K562 (cell line): ENCODE results near the gene MAPK4. TPM values are rescaled to one million over a fixed set of nuclear protein-coding genes. Genes with fewer than 3 reads are reported as not detected.

ENCODE experiments used
- ATAC-seq: fragments of 200-7000 bp; cut with Tn5 transposase; 3 replicates; pipeline ENCODE4 v1.9.1; 2020; ENCODE audit warnings: moderate library complexity
- BruUV-seq: library from RNA; stranded (reverse); fragments of 400-500 nt; replicated peaks from 2 replicates; lab custom pipeline; 2021; lab: Mats Ljungman, UMichigan
- CTCF ChIA-PET: fragments of 300-600 bp; formaldehyde crosslinking; extraction: SDS; loops from one replicate; lab custom pipeline; 2021; ENCODE audit warnings: low intra/inter-chr PET ratio; lab: Yijun Ruan, JAX
- POLR2A ChIA-PET: fragments of 300-600, 350-650 bp; sonication (Branson Sonifier 250); formaldehyde crosslinking; extraction: SDS; loops from one replicate; lab custom pipeline; 2021; ENCODE audit warnings: antibody characterized with exemption, inconsistent platforms; lab: Yijun Ruan, JAX
- DNase-seq, 4 experiments: peaks; one replicate each; pipeline versions ENCODE4 v3.0.0 to v3.0.0-alpha.2; 2011 to 2018; ENCODE audit warnings: low spot score in 3 of 4, mixed read lengths in 3 of 4; ENCODE audit errors: extremely low read depth in 1 of 4
- FAIRE-seq: peaks from 2 replicates; lab custom pipeline; 2011; peaks lifted over from hg19 to GRCh38; lab: Jason Lieb, UNC
- H2AFZ ChIP-seq: 2 replicates; pipeline ENCODE4 v1.6.0; 2011; ENCODE audit warnings: low read depth, low read length, control low read depth, inconsistent platforms
- H3K27ac ChIP-seq: fragments of 200-600 bp; 3 replicates; pipeline ENCODE4 v1.8.0; 2011; ENCODE audit warnings: low read depth, mild to moderate bottlenecking, control low read depth, inconsistent platforms, low read length, moderate library complexity, mixed read lengths; ENCODE audit errors: extremely low read depth
- H3K27me3 ChIP-seq, 2 experiments: fragments of 300-600 bp in 1 of 2; 2 replicates in 1 of 2; 3 replicates in 1 of 2; pipeline versions ENCODE4 v1.6.0 to v1.8.0; 2011; ENCODE audit warnings: inconsistent platforms in 2 of 2, low read length in 2 of 2, mild to moderate bottlenecking in 1 of 2, mixed read lengths in 1 of 2, moderate library complexity in 1 of 2; ENCODE audit not compliant: control insufficient read depth in 2 of 2, insufficient read depth in 2 of 2
- H3K36me3 ChIP-seq: fragments of 300-600 bp; 3 replicates; pipeline ENCODE4 v1.8.0; 2011; ENCODE audit warnings: mild to moderate bottlenecking, low read length, inconsistent platforms; ENCODE audit not compliant: control insufficient read depth, insufficient read depth
- H3K4me1 ChIP-seq, 2 experiments: fragments of 200-600 bp in 1 of 2; replicated peaks in 1 of 2; 2 replicates in 1 of 2; 3 replicates in 1 of 2; pipeline versions ENCODE4 v1.5.1 to v1.8.0; 2011; ENCODE audit warnings: inconsistent platforms in 2 of 2, low read length in 2 of 2, mild to moderate bottlenecking in 1 of 2, mixed read lengths in 1 of 2, moderate library complexity in 1 of 2; ENCODE audit not compliant: control insufficient read depth in 2 of 2, insufficient read depth in 2 of 2
- H3K4me2 ChIP-seq: 2 replicates; pipeline ENCODE4 v1.6.1; 2011; ENCODE audit warnings: low read length, control low read depth, inconsistent platforms, mixed read lengths; ENCODE audit not compliant: insufficient read depth
- H3K4me3 ChIP-seq: fragments of 200-600 bp; sonication (generic), shearing (Covaris generic); 2 replicates; pipeline ENCODE4 v1.5.1; 2016; ENCODE audit warnings: control low read depth, inconsistent platforms
- H3K79me2 ChIP-seq: fragments of 200-600 bp; 3 replicates; pipeline ENCODE4 v1.8.0; 2011; ENCODE audit warnings: low read length, inconsistent platforms; ENCODE audit not compliant: control insufficient read depth, insufficient read depth
- H3K9ac ChIP-seq, 2 experiments: 2 replicates each; pipeline versions ENCODE4 v1.6.0 to v1.6.1; 2011; ENCODE audit warnings: low read depth in 2 of 2, low read length in 2 of 2, control low read depth in 1 of 2, inconsistent platforms in 1 of 2, mild to moderate bottlenecking in 1 of 2, mixed read lengths in 1 of 2; ENCODE audit not compliant: insufficient read depth in 1 of 2
- H3K9me1 ChIP-seq: one replicate; pipeline ENCODE4 v1.6.0; 2011; ENCODE audit warnings: inconsistent platforms, mild to moderate bottlenecking, low read length, moderate library complexity; ENCODE audit not compliant: control insufficient read depth, insufficient read depth
- H3K9me3 ChIP-seq: replicated peaks from 2 replicates; pipeline ENCODE4 v1.5.1; 2011; ENCODE audit warnings: low read depth, low read length, inconsistent platforms; ENCODE audit not compliant: control insufficient read depth, insufficient read depth
- H4K20me1 ChIP-seq: replicated peaks from 2 replicates; pipeline ENCODE4 v1.6.1; 2011; ENCODE audit warnings: low read length, inconsistent platforms, mixed read lengths; ENCODE audit not compliant: control insufficient read depth, insufficient read depth
- DDX20 ChIP-seq: fragments of 450-650 bp; IDR thresholded peaks from 2 replicates; pipeline ENCODE4 v1.6.1; 2016; ENCODE audit warnings: missing genetic modification characterization, low read depth, mild to moderate bottlenecking, missing compliant biosample characterization, moderate library complexity
- EP400 ChIP-seq: fragments of 450-650 bp; IDR thresholded peaks from 2 replicates; pipeline ENCODE4 v1.6.1; 2017; ENCODE audit warnings: antibody characterized with exemption, mild to moderate bottlenecking, moderate library complexity
- KLF6 ChIP-seq: fragments of 250-450 bp; sonication (Bioruptor Pico); IDR thresholded peaks from 2 replicates; pipeline ENCODE4 v1.4.0; 2020; ENCODE audit warnings: mild to moderate bottlenecking, moderate library complexity, borderline replicate concordance
- MLLT1 ChIP-seq, 2 experiments: fragments of 450-650 bp; IDR thresholded peaks; 2 replicates each; pipeline ENCODE4 v1.6.1; 2016
- MXI1 ChIP-seq: IDR thresholded peaks from 2 replicates; pipeline ENCODE4 v1.6.1; 2011; ENCODE audit warnings: low read depth, mild to moderate bottlenecking, improper control_type of control experiment, low read length
- SIN3A ChIP-seq, 2 experiments: fragments of 150-350 bp in 1 of 2; IDR thresholded peaks; 2 replicates each; pipeline ENCODE4 v1.6.1; 2011 to 2016; ENCODE audit warnings: borderline replicate concordance in 2 of 2, low read depth in 2 of 2, low read length in 2 of 2, mild to moderate bottlenecking in 2 of 2, moderate library complexity in 2 of 2; ENCODE audit not compliant: control insufficient read depth in 1 of 2
- ZKSCAN3 ChIP-seq: fragments of 250-450 bp; sonication (Bioruptor Pico); IDR thresholded peaks from 2 replicates; pipeline ENCODE4 v1.4.0; 2020
- WGBS: fragments of 100-300 bp; shearing (Covaris generic); methylation state at CpG from one replicate; pipeline ENCODE4 v1.1.6; 2016; ENCODE audit warnings: low coverage, mixed read lengths; ENCODE audit not compliant: insufficient coverage; ENCODE audit errors: missing lambda C conversion rate; 5-methylcytosine and 5-hydroxymethylcytosine counted together
- in situ Hi-C: fragments of 300-500 bp; cut with MboI; formaldehyde crosslinking; loops from 4 replicates; pipeline ENCODE4 v1.15.0; 2018; ENCODE audit warnings: inconsistent platforms, mixed read lengths
- intact Hi-C: fragments of 100-400 bp; cut with micrococcal nuclease; formaldehyde crosslinking; loops from 2 replicates; pipeline ENCODE4 v1.14.2; 2022
- polyA plus RNA-seq, 8 experiments: library from polyadenylated mRNA; depleted of rRNA in 4 of 8; stranded (reverse) in 5 of 8; unstranded in 3 of 8; fragments of >200 nt; fragmentation: Nextera tagmentation in 2 of 8; fragmentation: Illumina TruSeq in 1 of 8; extraction: Ambion mirVana in 2 of 8; extraction: Trizol in 1 of 8; gene quantifications; 2 replicates each; pipeline versions ENCODE4 v1.2.1 to v1.2.3, GENCODE V29; 2011 to 2014; ENCODE audit warnings: inconsistent platforms in 1 of 8, missing spikeins in 1 of 8
- total RNA-seq, 7 experiments: library from RNA; depleted of rRNA in 6 of 7; stranded (reverse); fragments of >200 nt in 6 of 7; fragmentation: Illumina TruSeq in 2 of 7; extraction: Trizol in 2 of 7; gene quantifications; 2 replicates each; pipeline versions ENCODE4 v1.2.1 to v1.2.3, GENCODE V29; 2011 to 2021; ENCODE audit warnings: low replicate concordance in 1 of 7

The MAPK4 gene
- total and polyA plus RNA-seq, 9 of the 15 experiments (the other 6 are each of a cell fraction or from before 2014, with no cell fraction given), result not detected

GRCh38 chr18:50594942-50595341, 35.1 kb downstream of the MAPK4 start:
- Histone ChIP-seq H3K4me3 (no peak overlapping the region), H3K9me3 (no peaks in the 10 kb centered on the region), H3K9me1 (no peaks in the 10 kb centered on the region), H4K20me1 (no peaks in the 10 kb centered on the region), H3K4me1 (no peaks in the 10 kb centered on the region), H3K9ac (no peak overlapping the region), H3K27ac (no peak overlapping the region), H3K36me3 (no peaks in the 10 kb centered on the region), H3K27me3 (no peaks in the 10 kb centered on the region), H3K79me2 (no peaks in the 10 kb centered on the region), H2AFZ (no peak overlapping the region), H3K4me2 (no peak overlapping the region)
- 0% methylated on average over 4 of the region's 4 CpGs for WGBS
- intact Hi-C loops (no loop called here), in situ Hi-C loops (no loop called here)
- POLR2A ChIA-PET, result no interaction called here
- no TSS peak for BruUV-seq
- CTCF ChIA-PET, result no interaction called here
- ATAC-seq (no peak), FAIRE-seq (no peak), DNase-seq (no peak)
- TF ChIP-seq MXI1, result no peak
- no peak for TF ChIP-seq MLLT1 (IDR thresholded peaks at IDR 0.05)
- no peak for TF ChIP-seq SIN3A (IDR thresholded peaks at IDR 0.05; ENCODE audit: borderline replicate concordance in 2 of 2, control insufficient read depth in 1 of 2, low read depth in 2 of 2, low read length in 2 of 2)
- no peak for TF ChIP-seq EP400
- TF ChIP-seq KLF6 (CRISPR knock-in tag), result no peak
- no peak for TF ChIP-seq DDX20
- TF ChIP-seq ZKSCAN3 (CRISPR knock-in tag), result no peak
